HFF-Myc (cell line): ENCODE data around the gene ZEB2.

Source experiments
- DNase-seq: peaks from one replicate; pipeline ENCODE4 v3.0.0-alpha.2; 2011; ENCODE audit warnings: low read depth; ENCODE audit errors: extremely low read depth
- H3K4me3 ChIP-seq: replicated peaks from 2 replicates; pipeline ENCODE4 v1.5.1; 2011; ENCODE audit warnings: low read depth, mild to moderate bottlenecking, control low read depth, low read length
- TF ChIP-seq, protein P1 (sequence below): IDR thresholded peaks from 2 replicates; pipeline ENCODE4 v1.5.1; 2012; ENCODE audit warnings: mild to moderate bottlenecking, low read depth, low read length, control low read depth; ENCODE audit errors: missing control alignments

Gene ZEB2

DNA sequence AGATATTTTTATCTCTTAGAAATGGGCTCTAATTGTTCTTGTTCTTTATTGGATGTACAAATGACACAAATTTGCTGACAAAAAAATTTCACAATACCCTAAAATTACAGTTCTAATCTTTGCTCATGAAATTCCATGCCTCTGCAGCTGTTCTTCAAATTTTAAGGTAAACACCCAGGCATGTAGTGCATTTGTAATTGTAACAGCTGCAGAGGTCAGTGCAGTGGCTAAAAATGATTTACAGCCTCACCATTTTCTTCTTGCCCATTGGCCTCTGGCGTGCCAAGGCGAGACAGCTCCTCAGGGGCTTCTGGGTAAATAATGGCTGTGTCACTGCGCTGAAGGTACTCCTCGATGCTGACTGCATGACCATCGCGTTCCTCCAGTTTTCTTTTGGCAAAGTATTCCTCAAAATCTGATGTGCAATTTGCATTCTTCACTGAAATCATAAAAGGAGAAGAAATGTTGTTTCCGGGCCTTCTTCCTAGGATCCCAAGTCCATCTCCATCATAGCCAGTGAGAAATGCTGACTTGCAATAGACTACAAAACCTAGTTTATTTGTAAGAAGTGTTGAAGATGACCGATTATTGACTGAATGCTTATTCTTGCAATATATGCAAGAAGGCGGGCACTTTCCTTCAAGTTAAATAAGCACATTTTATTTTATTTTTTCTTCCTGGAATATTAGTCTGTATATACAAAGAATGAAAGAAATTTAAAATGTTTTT lies 115.2 kb downstream of the ZEB2 start:
- no peak for DNase-seq
- TF ChIP-seq, protein P1, sequence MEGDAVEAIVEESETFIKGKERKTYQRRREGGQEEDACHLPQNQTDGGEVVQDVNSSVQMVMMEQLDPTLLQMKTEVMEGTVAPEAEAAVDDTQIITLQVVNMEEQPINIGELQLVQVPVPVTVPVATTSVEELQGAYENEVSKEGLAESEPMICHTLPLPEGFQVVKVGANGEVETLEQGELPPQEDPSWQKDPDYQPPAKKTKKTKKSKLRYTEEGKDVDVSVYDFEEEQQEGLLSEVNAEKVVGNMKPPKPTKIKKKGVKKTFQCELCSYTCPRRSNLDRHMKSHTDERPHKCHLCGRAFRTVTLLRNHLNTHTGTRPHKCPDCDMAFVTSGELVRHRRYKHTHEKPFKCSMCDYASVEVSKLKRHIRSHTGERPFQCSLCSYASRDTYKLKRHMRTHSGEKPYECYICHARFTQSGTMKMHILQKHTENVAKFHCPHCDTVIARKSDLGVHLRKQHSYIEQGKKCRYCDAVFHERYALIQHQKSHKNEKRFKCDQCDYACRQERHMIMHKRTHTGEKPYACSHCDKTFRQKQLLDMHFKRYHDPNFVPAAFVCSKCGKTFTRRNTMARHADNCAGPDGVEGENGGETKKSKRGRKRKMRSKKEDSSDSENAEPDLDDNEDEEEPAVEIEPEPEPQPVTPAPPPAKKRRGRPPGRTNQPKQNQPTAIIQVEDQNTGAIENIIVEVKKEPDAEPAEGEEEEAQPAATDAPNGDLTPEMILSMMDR = no peak
- H3K4me3 ChIP-seq = no peak overlapping the region

DNA sequence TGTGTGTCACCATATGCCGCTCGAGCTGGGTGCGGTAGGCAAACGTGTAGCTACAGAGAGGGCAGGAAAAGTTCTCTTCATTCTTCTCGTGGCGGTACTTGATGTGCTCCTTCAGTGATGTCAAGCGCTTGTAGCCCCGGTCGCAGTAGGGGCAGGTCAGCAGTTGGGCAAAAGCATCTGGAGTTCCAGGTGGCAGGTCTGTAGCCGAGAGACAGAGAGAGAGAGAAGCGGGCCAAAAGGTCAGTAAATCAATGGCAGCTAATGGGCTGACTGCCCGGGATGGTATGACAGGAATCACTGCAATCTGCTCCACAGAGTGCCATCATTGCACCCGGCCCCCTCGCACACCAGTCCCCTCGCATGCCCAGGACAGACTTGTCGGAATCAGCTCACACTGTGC lies 116.0 kb downstream of the ZEB2 start:
- H3K4me3 ChIP-seq = no peak overlapping the region
- TF ChIP-seq, protein P1 = no peak
- no peak for DNase-seq

DNA sequence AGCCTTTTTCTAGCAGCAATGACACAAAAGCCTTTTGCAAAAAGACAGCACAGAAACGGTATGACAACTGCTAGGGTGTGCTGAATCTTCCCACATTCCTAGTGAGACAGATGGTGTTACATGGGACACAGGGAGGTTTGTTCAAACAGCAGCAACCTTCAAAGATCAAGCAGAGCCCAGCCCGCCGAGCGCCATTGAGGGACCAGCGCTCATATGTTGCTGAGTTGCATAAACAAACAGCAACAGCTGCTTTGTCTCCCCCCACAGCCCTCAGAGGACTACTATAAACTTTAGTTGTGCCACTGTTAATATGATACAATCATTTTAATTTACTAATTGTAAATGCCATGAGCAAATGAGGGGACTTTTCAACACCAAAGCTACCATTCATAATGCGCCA lies 117.7 kb downstream of the ZEB2 start:
- no peak overlapping the region for H3K4me3 ChIP-seq
- DNase-seq = no peak
- TF ChIP-seq, protein P1 = no peak

DNA sequence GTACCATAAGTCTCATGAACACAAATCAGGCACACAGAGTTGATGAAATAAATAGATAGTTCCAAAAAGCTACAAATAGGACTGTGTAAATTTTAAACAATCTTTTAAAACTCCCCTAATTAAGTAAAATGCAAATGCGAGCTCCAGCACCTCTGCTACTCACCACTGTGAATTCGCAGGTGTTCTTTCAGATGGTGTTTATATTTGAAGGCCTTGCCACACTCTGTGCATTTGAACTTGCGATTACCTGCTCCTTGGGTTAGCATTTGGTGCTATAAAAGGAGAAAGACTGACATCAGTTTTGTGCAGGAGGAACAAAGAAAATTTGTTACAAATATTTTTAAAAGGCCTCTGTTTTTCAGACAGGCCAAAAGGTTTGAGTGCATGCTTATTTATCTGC lies 118.9 kb downstream of the ZEB2 start:
- no peak for DNase-seq
- H3K4me3 ChIP-seq = no peak overlapping the region
- TF ChIP-seq, protein P1 = no peak

DNA sequence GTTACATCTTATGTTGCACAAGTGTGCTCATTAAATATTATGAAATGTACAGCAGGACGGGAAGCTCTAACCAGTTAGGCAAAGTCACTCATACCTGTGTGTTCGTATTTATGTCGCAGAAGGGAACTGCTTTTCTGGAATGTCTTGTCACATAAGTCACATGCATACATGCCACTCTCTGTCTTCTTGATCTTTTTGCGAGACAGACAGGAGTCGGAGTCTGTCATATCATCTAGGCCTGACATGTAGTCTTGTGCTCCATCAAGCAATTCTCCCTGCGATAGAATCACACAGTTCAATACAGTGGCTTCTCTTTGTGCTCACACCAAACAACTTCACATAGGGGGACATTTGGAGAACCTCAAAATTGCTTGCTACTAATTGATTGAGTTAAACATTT lies 123.6 kb downstream of the ZEB2 start:
- TF ChIP-seq, protein P1 = no peak
- no peak for DNase-seq
- no peak overlapping the region for H3K4me3 ChIP-seq

DNA sequence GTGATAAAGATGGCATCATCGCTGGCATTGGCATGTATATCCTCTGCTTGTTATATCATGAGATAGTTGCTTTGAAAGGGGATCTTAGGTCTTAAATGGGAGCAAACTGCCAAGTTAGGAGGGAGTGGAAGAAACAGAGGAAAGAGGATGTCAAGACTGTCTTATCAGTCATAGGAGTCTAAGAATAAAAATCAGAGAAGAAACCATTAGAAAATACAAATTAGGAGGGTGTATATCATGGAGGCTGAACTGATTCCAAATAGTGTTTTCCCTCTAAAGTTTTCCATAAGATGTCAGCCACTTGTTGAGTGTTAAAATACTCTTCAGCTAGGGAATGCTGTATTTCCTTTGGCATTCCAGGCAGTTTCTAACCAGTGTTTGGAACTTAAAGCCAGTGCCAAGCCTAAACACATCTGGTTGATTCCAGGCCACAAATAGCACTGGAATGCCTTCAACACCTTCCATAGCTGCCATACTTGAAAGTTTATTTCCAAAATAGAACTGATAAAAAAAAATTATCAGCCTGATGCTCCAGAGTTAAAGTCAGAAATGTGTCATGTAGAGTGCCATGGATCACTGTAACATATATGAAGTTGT lies 129.4 kb downstream of the ZEB2 start:
- no peak overlapping the region for H3K4me3 ChIP-seq
- TF ChIP-seq, protein P1 = no peak
- no peak for DNase-seq
